ENCODE measurements around the gene PCCA.

GRCh38 chr13:100490692-100491091 lies 401.8 kb downstream of the PCCA start:
- TF ChIP-seq EZH2 (IDR thresholded peaks at IDR 0.05; ENCODE audit: borderline replicate concordance, low read length) (no peak), CTCF (IDR thresholded peaks at IDR 0.05; ENCODE audit: low read length) (no peak)

Data from OCI-LY1 (cell line).